ENCODE data around the gene WNT9B.
A peak's percentile ranks its signal among the peaks of the same experiment; 100 is the strongest.

DNA sequence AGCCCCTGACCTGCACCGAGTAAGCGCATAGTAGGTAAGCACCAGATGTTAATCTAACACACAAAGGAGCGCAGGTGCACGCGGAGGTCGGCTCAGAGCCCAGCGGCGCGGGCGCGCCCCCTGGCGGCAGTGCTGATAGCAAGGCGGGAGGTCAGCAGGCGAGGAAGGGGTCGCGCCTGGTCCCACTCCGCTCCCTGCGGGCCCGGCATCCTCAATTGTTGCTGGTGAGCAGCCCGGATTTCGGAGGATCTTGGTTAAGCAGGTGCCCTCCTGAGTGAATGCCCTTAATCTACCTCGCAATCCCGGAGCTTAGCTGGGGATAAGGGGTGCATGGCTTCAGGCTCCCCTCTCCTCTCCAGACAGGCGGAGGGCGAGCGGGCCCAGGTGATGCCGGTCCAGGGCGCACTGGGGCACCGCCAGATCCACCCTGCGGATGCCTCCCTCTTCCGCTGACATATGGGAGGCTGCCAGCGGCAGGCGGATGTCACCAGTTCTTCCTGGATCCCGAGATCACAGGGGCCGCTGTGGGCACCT, 28.9 kb upstream of the WNT9B start:
- TF ChIP-seq, protein P1, sequence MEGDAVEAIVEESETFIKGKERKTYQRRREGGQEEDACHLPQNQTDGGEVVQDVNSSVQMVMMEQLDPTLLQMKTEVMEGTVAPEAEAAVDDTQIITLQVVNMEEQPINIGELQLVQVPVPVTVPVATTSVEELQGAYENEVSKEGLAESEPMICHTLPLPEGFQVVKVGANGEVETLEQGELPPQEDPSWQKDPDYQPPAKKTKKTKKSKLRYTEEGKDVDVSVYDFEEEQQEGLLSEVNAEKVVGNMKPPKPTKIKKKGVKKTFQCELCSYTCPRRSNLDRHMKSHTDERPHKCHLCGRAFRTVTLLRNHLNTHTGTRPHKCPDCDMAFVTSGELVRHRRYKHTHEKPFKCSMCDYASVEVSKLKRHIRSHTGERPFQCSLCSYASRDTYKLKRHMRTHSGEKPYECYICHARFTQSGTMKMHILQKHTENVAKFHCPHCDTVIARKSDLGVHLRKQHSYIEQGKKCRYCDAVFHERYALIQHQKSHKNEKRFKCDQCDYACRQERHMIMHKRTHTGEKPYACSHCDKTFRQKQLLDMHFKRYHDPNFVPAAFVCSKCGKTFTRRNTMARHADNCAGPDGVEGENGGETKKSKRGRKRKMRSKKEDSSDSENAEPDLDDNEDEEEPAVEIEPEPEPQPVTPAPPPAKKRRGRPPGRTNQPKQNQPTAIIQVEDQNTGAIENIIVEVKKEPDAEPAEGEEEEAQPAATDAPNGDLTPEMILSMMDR (IDR thresholded peaks at IDR 0.05; ENCODE audit: insufficient read depth, low read length), result peak; percentile 71
- no peak for TF ChIP-seq POLR2AphosphoS5 (IDR thresholded peaks at IDR 0.05; ENCODE audit: low read depth)
- TF ChIP-seq, protein P2, sequence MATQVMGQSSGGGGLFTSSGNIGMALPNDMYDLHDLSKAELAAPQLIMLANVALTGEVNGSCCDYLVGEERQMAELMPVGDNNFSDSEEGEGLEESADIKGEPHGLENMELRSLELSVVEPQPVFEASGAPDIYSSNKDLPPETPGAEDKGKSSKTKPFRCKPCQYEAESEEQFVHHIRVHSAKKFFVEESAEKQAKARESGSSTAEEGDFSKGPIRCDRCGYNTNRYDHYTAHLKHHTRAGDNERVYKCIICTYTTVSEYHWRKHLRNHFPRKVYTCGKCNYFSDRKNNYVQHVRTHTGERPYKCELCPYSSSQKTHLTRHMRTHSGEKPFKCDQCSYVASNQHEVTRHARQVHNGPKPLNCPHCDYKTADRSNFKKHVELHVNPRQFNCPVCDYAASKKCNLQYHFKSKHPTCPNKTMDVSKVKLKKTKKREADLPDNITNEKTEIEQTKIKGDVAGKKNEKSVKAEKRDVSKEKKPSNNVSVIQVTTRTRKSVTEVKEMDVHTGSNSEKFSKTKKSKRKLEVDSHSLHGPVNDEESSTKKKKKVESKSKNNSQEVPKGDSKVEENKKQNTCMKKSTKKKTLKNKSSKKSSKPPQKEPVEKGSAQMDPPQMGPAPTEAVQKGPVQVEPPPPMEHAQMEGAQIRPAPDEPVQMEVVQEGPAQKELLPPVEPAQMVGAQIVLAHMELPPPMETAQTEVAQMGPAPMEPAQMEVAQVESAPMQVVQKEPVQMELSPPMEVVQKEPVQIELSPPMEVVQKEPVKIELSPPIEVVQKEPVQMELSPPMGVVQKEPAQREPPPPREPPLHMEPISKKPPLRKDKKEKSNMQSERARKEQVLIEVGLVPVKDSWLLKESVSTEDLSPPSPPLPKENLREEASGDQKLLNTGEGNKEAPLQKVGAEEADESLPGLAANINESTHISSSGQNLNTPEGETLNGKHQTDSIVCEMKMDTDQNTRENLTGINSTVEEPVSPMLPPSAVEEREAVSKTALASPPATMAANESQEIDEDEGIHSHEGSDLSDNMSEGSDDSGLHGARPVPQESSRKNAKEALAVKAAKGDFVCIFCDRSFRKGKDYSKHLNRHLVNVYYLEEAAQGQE (IDR thresholded peaks at IDR 0.05; ENCODE audit: insufficient replicate concordance, low read depth), result no peak
- no peak for TF ChIP-seq SPI1 (IDR thresholded peaks at IDR 0.05; ENCODE audit: borderline replicate concordance, low read depth)

All from HL-60 (cell line).